Stomach smooth muscle (tissue), 2 donors: Measurements from ENCODE around the gene GZMM.
A peak's percentile ranks its signal among the peaks of the same experiment; 100 is the strongest.

Source experiments
- H3K27ac ChIP-seq: one replicate; pipeline ENCODE4 v1.7.0; 2013; ENCODE audit warnings: mild to moderate bottlenecking, low read length, inconsistent platforms
- H3K27me3 ChIP-seq, 2 donors: one replicate each; pipeline ENCODE4 v1.7.0; 2013; ENCODE audit warnings: low read length in 2 of 2; ENCODE audit not compliant: insufficient read depth in 2 of 2, control insufficient read depth in 1 of 2
- H3K36me3 ChIP-seq, 2 donors: one replicate each; pipeline ENCODE4 v1.7.0; 2013; ENCODE audit warnings: low read length in 2 of 2; ENCODE audit not compliant: control insufficient read depth in 2 of 2, insufficient read depth in 2 of 2
- H3K4me1 ChIP-seq: one replicate; pipeline ENCODE4 v1.7.0; 2013; ENCODE audit warnings: low read length; ENCODE audit not compliant: control insufficient read depth, insufficient read depth
- H3K4me3 ChIP-seq, 2 donors: one replicate each; pipeline ENCODE4 v1.7.0; 2013; ENCODE audit warnings: low read length in 2 of 2
- H3K9ac ChIP-seq, 2 donors: one replicate each; pipeline ENCODE4 v1.7.0; 2013; ENCODE audit warnings: low read length in 2 of 2, mild to moderate bottlenecking in 1 of 2
- H3K9me3 ChIP-seq, 2 donors: one replicate each; pipeline ENCODE4 v1.7.0; 2013; ENCODE audit warnings: low read length in 2 of 2; ENCODE audit not compliant: control insufficient read depth in 2 of 2
- donor health status: healthy.
- donor health status: Pancreatic carcinoma.

The GZMM gene

GRCh38 chr19:498977-499623 lies 44.8 kb upstream of the GZMM start:
- peaks cover 8% of the 10 kb centered on the region for H3K4me1 ChIP-seq
- H3K27me3 ChIP-seq: peaks cover 19 to 25% of the 10 kb centered on the region in 2 donors
- H3K4me3 ChIP-seq: no peak overlapping the region
- no peaks in the 10 kb centered on the region for H3K36me3 ChIP-seq
- no peak overlapping the region for H3K27ac ChIP-seq
- H3K9me3 ChIP-seq: no peaks in the 10 kb centered on the region
- no peak overlapping the region for H3K9ac ChIP-seq

- Histone ChIP-seq H3K9me3 (no peaks in the 10 kb centered on the region), H3K4me1 (peaks cover 9% of the 10 kb centered on the region), H3K27ac (no peak overlapping the region), H3K36me3 (no peaks in the 10 kb centered on the region), H3K4me3 (no peak overlapping the region), H3K27me3 (peaks cover 12 to 14% of the 10 kb centered on the region in 2 donors), H3K9ac (no peak overlapping the region)
These were observed 42.2 kb upstream of the GZMM start for GRCh38 chr19:501646-502045.

DNA sequence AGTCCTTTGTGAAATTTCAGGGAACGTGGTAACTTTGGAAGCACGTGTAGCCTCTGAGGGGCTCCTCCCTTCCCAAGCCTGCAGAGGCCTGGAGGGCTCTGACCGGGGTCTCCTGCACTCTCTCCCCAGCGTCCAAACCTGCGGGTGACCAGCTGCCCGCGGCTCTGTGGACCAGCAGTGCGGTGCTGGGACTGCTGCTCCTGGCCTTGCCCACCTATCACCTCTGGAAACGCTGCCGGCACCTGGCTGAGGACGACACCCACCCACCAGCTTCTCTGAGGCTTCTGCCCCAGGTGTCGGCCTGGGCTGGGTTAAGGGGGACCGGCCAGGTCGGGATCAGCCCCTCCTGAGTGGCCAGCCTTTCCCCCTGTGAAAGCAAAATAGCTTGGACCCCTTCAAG lies 39.2 kb upstream of the GZMM start:
- H3K4me1 ChIP-seq: peaks cover 17% of the 10 kb centered on the region
- peaks cover 0 to 5% of the 10 kb centered on the region in 2 donors for H3K36me3 ChIP-seq
- no peak overlapping the region for H3K27ac ChIP-seq
- H3K9me3 ChIP-seq: no peaks in the 10 kb centered on the region
- H3K27me3 ChIP-seq: no peaks in the 10 kb centered on the region
- H3K4me3 ChIP-seq: no peak overlapping the region
- H3K9ac ChIP-seq: no peak overlapping the region

DNA sequence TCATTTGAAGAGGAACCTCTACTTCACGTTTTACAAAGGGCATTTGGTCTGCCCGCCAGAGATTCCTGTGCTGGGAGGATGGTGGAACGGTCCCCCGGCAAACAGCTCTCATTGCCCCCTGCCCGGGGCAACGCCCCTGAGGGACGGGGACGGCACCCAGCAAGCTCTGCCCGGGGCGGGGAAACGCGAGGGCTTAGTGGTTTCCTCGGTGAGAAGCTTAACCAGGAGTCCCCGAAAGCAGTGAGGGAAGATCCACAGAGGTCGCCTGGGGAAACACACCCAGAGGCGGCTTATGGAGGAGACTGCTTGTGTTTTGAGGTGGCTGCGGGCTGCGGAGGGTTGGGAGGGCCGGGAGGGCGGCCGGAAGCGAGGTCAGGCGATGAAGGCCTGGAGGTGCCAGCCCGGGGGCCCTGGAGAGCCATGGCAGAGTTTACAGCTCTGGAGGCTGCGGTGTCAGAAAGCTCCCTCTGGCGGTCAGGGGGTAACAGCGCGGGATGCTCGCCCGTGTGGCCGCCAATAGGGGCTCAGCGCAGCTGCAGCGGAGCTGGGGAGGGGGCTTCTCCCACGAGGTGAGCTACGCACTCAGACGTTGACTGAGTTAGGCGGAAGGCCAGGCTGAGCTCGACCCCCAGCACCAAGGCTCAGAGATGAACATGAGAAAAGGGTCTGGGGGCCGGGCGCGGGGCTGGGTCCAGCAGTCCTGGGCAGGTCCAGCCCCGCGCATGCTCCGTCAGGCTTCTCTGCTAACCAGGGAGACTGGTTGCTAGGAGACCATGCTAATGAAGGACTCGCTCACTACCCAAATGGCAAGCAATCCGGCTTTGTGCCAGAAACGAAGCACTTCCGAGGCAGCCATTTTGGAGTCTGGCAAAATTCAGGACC lies 37.2 kb upstream of the GZMM start:
- H3K9ac ChIP-seq: peak overlapping the region; percentile 81 to 82
- H3K27me3 ChIP-seq: no peaks in the 10 kb centered on the region
- peaks cover 0 to 6% of the 10 kb centered on the region in 2 donors for H3K36me3 ChIP-seq
- no peaks in the 10 kb centered on the region for H3K9me3 ChIP-seq
- H3K4me1 ChIP-seq: peaks cover 32% of the 10 kb centered on the region
- H3K27ac ChIP-seq: peak overlapping the region; percentile 91
- H3K4me3 ChIP-seq: peak overlapping the region; percentile 64 to 90

DNA sequence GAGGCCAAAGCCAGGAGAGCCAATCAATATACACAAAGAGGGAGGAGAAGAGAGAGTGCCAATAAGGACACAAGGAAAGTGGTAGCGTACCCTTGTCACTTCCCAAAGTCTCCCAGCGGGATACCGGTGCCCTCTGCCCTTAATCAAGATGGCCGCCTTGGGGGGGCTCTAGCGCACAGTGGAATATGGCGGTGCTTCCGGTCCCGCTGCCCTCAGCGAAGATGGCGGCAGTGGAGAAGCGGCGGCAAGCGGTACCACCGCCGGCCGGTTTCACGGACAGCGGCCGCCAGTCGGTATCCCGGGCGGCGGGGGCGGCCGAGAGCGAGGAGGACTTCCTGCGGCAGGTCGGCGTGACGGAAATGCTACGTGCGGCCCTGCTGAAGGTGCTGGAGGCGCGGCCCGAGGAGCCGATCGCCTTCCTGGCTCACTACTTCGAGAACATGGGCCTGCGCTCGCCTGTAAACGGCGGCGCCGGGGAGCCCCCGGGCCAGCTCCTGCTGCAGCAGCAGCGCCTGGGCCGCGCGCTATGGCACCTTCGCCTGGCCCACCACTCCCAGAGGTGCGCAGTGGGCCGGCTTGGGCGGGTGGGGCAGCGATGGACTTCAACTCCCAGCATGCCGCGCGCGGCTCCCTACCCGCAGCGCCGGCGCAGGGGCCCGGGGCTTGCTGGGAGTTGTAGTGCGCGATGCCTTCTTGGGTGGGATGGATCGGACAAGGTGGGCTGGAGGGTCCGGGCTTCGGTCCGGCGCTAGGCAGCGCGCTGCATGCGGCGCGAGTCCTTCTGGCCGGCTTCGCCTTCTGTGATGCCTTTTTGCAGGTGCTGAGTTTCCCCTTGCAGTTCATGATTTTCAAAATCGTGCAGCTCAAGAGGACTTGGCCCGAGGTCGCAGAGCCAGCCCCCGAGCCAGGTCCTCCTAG lies 36.3 kb upstream of the GZMM start, which contains the start of gene TPGS1:
TPGS1 (plus strand) TSS at position 212 of the 918 bp plus-strand sequence; CDS start at position 222, 10 bp downstream.
- no peaks in the 10 kb centered on the region for H3K9me3 ChIP-seq
- H3K4me1 ChIP-seq: peaks cover 32% of the 10 kb centered on the region
- H3K36me3 ChIP-seq: peaks cover 0 to 6% of the 10 kb centered on the region in 2 donors
- H3K27ac ChIP-seq: peak within 1 kb of the TSS; percentile 91
- H3K9ac ChIP-seq: peak within 1 kb of the TSS; percentile 81 to 82
- H3K27me3 ChIP-seq: no peaks in the 10 kb centered on the region
- peak within 1 kb of the TSS; percentile 64 to 90 for H3K4me3 ChIP-seq

GRCh38 chr19:508204-509150 lies 35.4 kb upstream of the GZMM start:
- H3K27ac ChIP-seq: peak overlapping the region; percentile 91
- H3K9me3 ChIP-seq: no peaks in the 10 kb centered on the region
- H3K27me3 ChIP-seq: no peaks in the 10 kb centered on the region
- peaks cover 0 to 6% of the 10 kb centered on the region in 2 donors for H3K36me3 ChIP-seq
- peaks cover 32% of the 10 kb centered on the region for H3K4me1 ChIP-seq
- H3K4me3 ChIP-seq: peak overlapping the region; percentile 64 to 90
- peak overlapping the region; percentile 55 to 81 for H3K9ac ChIP-seq

DNA sequence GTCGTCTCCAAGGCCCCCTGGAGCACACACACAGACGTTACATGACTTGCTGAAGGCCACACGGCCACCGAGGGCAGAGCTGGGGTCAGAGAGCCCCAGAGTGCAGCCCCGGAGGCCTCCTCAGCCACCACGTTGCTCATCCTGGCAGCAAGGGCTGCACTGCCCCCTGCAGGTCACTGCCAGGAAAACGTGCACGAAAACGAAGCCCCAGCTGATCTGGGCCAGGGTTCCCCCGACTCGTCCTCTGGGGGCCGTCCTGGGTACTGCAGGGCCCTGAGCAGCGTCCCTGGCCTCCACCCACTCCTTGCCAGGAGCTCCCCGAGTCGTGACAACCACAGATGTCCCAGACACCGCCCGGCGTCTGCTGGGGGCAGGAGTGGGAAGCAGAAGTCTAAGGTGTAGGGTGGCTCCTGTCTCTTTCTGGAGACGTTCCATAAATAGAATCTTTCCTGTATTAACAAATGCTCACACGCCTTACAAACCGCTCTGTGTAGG lies 33.2 kb upstream of the GZMM start:
- peak overlapping the region; percentile 53 to 62 for H3K9ac ChIP-seq
- peaks cover 32% of the 10 kb centered on the region for H3K4me1 ChIP-seq
- H3K27ac ChIP-seq: peak overlapping the region; percentile 71
- H3K27me3 ChIP-seq: no peaks in the 10 kb centered on the region
- H3K4me3 ChIP-seq: peak overlapping the region in 1 of 2 donors; percentile 58
- no peaks in the 10 kb centered on the region for H3K9me3 ChIP-seq
- H3K36me3 ChIP-seq: peaks cover 6% of the 10 kb centered on the region in 2 donors

- H3K27me3 ChIP-seq: no peaks in the 10 kb centered on the region
- peaks cover 31% of the 10 kb centered on the region for H3K4me1 ChIP-seq
- peak overlapping the region; percentile 71 for H3K27ac ChIP-seq
- H3K9me3 ChIP-seq: no peaks in the 10 kb centered on the region
- peaks cover 6% of the 10 kb centered on the region in 2 donors for H3K36me3 ChIP-seq
- peak overlapping the region; percentile 53 to 62 for H3K9ac ChIP-seq
- H3K4me3 ChIP-seq: peak overlapping the region in 1 of 2 donors; percentile 58
These were observed 32.6 kb upstream of the GZMM start for GRCh38 chr19:511101-511851.
